ENCODE results near the gene AGAP1.

Gene AGAP1

GRCh38 chr2:235848946-235849345 lies 355.1 kb downstream of the AGAP1 start:
- no peak for TF ChIP-seq CTCF (IDR thresholded peaks at IDR 0.05; ENCODE audit: low read depth, low read length, missing control alignments)
- H3K27ac ChIP-seq: no peak overlapping the region
- no peak overlapping the region for H3K4me3 ChIP-seq (ENCODE audit: low read depth, low read length)
- DNase-seq: no peak
- no peaks in the 10 kb centered on the region for H3K36me3 ChIP-seq (replicated peaks)
- H3K27me3 ChIP-seq (replicated peaks): no peaks in the 10 kb centered on the region
- in situ Hi-C loops (cut with HindIII; ENCODE audit: low pct_ligation_motif_present, low sequenced_read_pairs): no loop called here

DNA sequence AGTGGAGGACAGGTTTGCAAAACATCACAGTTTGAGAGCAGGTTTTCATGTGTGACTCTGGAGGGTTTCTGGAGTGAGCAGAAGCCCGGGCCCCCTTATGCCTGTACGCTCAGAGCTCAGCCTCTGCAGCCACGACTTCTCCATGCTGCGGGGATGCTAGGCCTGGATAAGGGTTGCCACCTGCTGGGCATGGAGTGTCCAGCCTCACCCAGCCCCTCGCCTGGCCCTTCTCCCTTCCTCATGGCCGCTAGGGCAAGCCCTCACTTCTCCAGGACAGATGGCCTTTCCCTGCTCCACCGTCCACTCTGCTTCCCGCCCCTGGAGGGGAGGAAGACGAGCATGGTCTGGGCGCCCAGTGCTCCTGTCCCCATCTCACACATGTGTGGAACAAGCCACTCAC lies 355.6 kb downstream of the AGAP1 start:
- in situ Hi-C loops (cut with HindIII; ENCODE audit: low pct_ligation_motif_present, low sequenced_read_pairs): no loop called here
- no peaks in the 10 kb centered on the region for H3K27me3 ChIP-seq (replicated peaks)
- no peak for TF ChIP-seq CTCF (IDR thresholded peaks at IDR 0.05; ENCODE audit: low read depth, low read length, missing control alignments)
- no peak overlapping the region for H3K4me3 ChIP-seq (ENCODE audit: low read depth, low read length)
- H3K36me3 ChIP-seq (replicated peaks): no peaks in the 10 kb centered on the region
- DNase-seq: no peak
- no peak overlapping the region for H3K27ac ChIP-seq

DNA sequence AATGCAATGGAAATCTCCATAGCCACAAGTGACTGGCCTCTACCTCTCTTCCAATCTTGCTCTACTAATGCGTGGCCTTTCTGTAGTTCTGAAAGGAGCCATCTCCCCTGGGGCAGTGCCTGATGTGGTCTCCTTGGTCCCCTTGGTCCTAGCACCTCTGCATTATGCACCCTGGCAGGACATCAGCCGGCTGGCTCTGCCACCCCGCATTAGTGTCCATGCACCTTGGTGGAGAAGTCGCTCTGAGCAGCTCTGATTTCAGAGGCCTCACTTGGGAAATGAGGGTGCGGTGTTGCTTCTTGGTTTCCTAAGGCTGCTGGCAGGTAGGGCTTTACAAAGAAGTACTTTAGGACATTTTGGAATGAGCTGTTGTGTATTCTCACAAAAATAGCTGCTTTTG lies 356.4 kb downstream of the AGAP1 start:
- Histone ChIP-seq H3K27me3 (replicated peaks) (no peaks in the 10 kb centered on the region), H3K27ac (no peak overlapping the region), H3K4me3 (ENCODE audit: low read depth, low read length) (no peak overlapping the region), H3K36me3 (replicated peaks) (no peaks in the 10 kb centered on the region)
- in situ Hi-C loops (cut with HindIII; ENCODE audit: low pct_ligation_motif_present, low sequenced_read_pairs): no loop called here
- no peak for TF ChIP-seq CTCF (IDR thresholded peaks at IDR 0.05; ENCODE audit: low read depth, low read length, missing control alignments)
- DNase-seq: no peak

- DNase-seq: no peak
- Histone ChIP-seq H3K27me3 (replicated peaks) (no peaks in the 10 kb centered on the region), H3K4me3 (ENCODE audit: low read depth, low read length) (no peak overlapping the region), H3K36me3 (replicated peaks) (no peaks in the 10 kb centered on the region), H3K27ac (no peak overlapping the region)
- in situ Hi-C loops (cut with HindIII; ENCODE audit: low pct_ligation_motif_present, low sequenced_read_pairs): no loop called here
- no peak for TF ChIP-seq CTCF (IDR thresholded peaks at IDR 0.05; ENCODE audit: low read depth, low read length, missing control alignments)
These were observed 357.1 kb downstream of the AGAP1 start for GRCh38 chr2:235850771-235851551.

DNA sequence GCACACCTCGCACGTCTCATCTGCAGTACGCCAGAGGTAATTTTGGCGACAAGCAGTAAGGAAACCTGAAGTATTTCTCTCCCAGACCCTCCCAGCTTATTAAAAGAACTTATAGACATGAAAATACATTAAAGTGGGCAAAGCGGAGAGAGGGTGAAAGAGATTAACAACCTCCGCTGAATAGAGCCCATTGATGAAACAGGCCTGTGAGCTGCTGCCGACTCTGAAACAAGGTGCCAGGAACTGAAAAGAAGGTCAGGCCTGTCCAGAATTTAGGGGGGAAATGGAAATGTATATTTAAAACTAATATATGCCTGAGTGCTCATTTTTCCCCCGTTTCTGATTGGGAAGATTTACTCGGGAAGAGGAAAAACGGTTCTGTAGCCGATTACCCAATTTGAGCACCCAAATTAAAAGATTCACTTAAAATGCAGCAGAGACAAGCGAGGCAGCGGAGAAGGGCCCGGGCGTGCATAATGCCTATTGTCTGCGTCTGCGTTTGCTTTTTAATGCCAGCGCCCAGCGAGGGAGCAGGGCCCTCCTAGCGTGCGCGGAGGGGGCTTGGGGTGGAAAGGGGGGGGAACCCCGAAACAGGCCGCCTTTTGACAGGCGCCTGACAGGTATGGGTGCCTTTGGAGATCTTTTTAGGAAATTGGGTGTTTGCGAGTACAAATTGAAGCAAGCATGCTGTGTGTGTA lies 358.1 kb downstream of the AGAP1 start:
- TF ChIP-seq CTCF (IDR thresholded peaks at IDR 0.05; ENCODE audit: low read depth, low read length, missing control alignments): no peak
- Histone ChIP-seq H3K27me3 (replicated peaks) (no peaks in the 10 kb centered on the region), H3K4me3 (ENCODE audit: low read depth, low read length) (no peak overlapping the region), H3K27ac (no peak overlapping the region), H3K36me3 (replicated peaks) (no peaks in the 10 kb centered on the region)
- no peak for DNase-seq
- in situ Hi-C loops (cut with HindIII; ENCODE audit: low pct_ligation_motif_present, low sequenced_read_pairs): no loop called here

All from brain microvascular endothelial cell (primary cell).